ENCODE data around the gene TRIM63. TPM values are rescaled to one million over a fixed set of nuclear protein-coding genes. Genes with fewer than 3 reads are reported as not detected.

The TRIM63 gene
- total and polyA plus RNA-seq, 8 donors, result 0.09 to 0.52 (median 0.33) TPM; not detected in 2

DNA sequence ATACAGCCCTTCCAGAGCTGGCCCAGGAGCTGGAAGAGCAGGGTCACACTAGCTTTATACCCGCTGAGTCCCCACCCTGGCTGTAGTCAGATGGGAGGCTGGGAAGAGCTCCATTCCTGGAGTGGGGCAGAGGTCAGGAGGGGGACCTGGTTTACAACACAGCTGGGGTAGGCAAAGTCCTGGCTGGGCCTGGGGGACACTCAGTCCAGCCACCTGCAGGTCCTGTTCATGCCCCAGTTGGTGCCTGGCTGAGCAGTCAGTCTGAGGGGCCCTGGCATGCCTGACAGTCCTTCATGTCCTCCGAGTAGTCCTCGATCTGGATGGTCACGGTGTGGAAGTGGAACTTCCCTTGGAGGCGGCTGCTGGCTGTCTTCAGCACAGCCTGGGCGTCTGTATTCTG, 28.5 kb downstream of the TRIM63 start:
- ATAC-seq (no peak), DNase-seq (peak in 1 of 6 donors; percentile 67), FAIRE-seq (no peak)
- Histone ChIP-seq H3K36me3 (peaks cover 0 to 8% (median 0%) of the 10 kb centered on the region in 3 donors), H3K4me3 (no peak overlapping the region), H3K4me1 (peaks cover 28 to 37% (median 36%) of the 10 kb centered on the region in 3 donors), H3K27me3 (no peaks in the 10 kb centered on the region), H3K9me3 (no peaks in the 10 kb centered on the region), H3K27ac (peak overlapping the region; percentile 51 to 92 (median 72))
- TF ChIP-seq, protein P1, sequence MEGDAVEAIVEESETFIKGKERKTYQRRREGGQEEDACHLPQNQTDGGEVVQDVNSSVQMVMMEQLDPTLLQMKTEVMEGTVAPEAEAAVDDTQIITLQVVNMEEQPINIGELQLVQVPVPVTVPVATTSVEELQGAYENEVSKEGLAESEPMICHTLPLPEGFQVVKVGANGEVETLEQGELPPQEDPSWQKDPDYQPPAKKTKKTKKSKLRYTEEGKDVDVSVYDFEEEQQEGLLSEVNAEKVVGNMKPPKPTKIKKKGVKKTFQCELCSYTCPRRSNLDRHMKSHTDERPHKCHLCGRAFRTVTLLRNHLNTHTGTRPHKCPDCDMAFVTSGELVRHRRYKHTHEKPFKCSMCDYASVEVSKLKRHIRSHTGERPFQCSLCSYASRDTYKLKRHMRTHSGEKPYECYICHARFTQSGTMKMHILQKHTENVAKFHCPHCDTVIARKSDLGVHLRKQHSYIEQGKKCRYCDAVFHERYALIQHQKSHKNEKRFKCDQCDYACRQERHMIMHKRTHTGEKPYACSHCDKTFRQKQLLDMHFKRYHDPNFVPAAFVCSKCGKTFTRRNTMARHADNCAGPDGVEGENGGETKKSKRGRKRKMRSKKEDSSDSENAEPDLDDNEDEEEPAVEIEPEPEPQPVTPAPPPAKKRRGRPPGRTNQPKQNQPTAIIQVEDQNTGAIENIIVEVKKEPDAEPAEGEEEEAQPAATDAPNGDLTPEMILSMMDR (IDR thresholded peaks at IDR 0.05), result no peak
- 88% methylated on average over 6 of the region's 6 CpGs for WGBS, 2 donors
- intact Hi-C loops (cut with DNase I), result loop anchor here in 1 of 3 donors (10.0 kb wide), 1 partner anchor 106 kb away; no protein-coding TSS in a partner anchor

- DNase-seq (peak in 4 of 6 donors; percentile 52 to 75 (median 62)), FAIRE-seq (no peak), ATAC-seq (no peak)
- 80 to 81% methylated on average over 6 of the region's 6 CpGs for WGBS, 2 donors
- intact Hi-C loops (cut with DNase I), result loop anchor here in 1 of 3 donors (10.0 kb wide), 1 partner anchor 106 kb away; no protein-coding TSS in a partner anchor
- peaks cover 28 to 37% (median 36%) of the 10 kb centered on the region in 3 donors for H3K4me1 ChIP-seq
- H3K4me3 ChIP-seq, result no peak overlapping the region
- no peaks in the 10 kb centered on the region for H3K9me3 ChIP-seq
- H3K36me3 ChIP-seq, result peaks cover 0 to 8% (median 0%) of the 10 kb centered on the region in 3 donors
- TF ChIP-seq, protein P1 (IDR thresholded peaks at IDR 0.05), result no peak
- peak overlapping the region; percentile 51 to 92 (median 72) for H3K27ac ChIP-seq
- H3K27me3 ChIP-seq, result no peaks in the 10 kb centered on the region
These were observed 29.0 kb downstream of the TRIM63 start for GRCh38 chr1:26038477-26038876.

- Histone ChIP-seq H3K4me1 (peaks cover 25 to 33% (median 33%) of the 10 kb centered on the region in 3 donors), H3K36me3 (peaks cover 0 to 8% (median 0%) of the 10 kb centered on the region in 3 donors), H3K9me3 (no peaks in the 10 kb centered on the region), H3K27ac (peak overlapping the region; percentile 51 to 92 (median 72)), H3K4me3 (no peak overlapping the region), H3K27me3 (no peaks in the 10 kb centered on the region)
- TF ChIP-seq, protein P1 (IDR thresholded peaks at IDR 0.05), result no peak
- FAIRE-seq, result no peak
- intact Hi-C loops (cut with DNase I), result loop anchor here in 1 of 3 donors (10.0 kb wide), 1 partner anchor 107 kb away; no protein-coding TSS in a partner anchor
- 54 to 62% methylated on average over 6 of the region's 6 CpGs for WGBS, 2 donors
- no peak for ATAC-seq
- DNase-seq, result no peak
These were observed 29.5 kb downstream of the TRIM63 start for GRCh38 chr1:26037904-26038303.

DNA sequence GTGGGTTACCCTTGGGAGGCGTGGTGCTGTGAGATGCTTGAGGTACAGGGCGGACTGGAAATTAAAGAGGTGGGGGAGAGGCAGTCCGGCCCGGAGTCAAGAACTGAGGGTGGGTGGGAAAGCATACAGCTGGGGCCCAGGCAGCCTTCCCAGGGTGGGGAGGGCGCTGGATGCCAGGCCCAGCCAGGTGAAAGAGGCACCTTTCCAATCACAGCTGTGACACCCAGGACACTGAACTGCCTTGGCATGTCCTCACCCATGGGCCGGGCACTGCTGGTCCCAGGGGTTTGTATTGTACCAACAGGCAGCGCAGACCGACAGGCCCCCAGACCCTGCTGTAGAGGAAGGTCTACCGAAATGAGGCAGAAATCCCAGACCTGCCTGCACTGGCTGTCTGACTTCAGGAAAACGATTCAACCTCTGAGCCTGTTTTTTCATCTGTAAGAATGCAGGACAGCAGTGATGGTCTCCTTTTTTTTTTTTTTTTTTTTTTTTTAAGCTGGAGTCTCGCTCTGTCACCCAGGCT, 30.6 kb downstream of the TRIM63 start:
- Histone ChIP-seq H3K9me3 (no peaks in the 10 kb centered on the region), H3K36me3 (peaks cover 0 to 8% (median 0%) of the 10 kb centered on the region in 3 donors), H3K27ac (peak overlapping the region; percentile 51 to 92 (median 72)), H3K4me3 (no peak overlapping the region), H3K27me3 (no peaks in the 10 kb centered on the region), H3K4me1 (peaks cover 20 to 30% (median 27%) of the 10 kb centered on the region in 3 donors)
- TF ChIP-seq, protein P1 (IDR thresholded peaks at IDR 0.05), result no peak
- ATAC-seq, result peak in 1 of 4 donors; percentile 46
- peak in 2 of 6 donors; percentile 91 to 98 for DNase-seq
- FAIRE-seq, result no peak
- intact Hi-C loops (cut with DNase I), result loop anchor here in 1 of 3 donors (10.0 kb wide), 1 partner anchor 108 kb away; no protein-coding TSS in a partner anchor
- WGBS, 2 donors, result 31 to 33% methylated on average over 10 of the region's 11 CpGs
